K562 (cell line): ENCODE results near the gene SLC22A12. TPM values are rescaled to one million over a fixed set of nuclear protein-coding genes. Genes with fewer than 3 reads are reported as not detected.

Source experiments
- ATAC-seq: fragments of 200-7000 bp; cut with Tn5 transposase; 3 replicates; pipeline ENCODE4 v1.9.1; 2020; ENCODE audit warnings: moderate library complexity
- BruUV-seq: library from RNA; stranded (reverse); fragments of 400-500 nt; replicated peaks from 2 replicates; lab custom pipeline; 2021; lab: Mats Ljungman, UMichigan
- CTCF ChIA-PET: fragments of 300-600 bp; formaldehyde crosslinking; extraction: SDS; loops from one replicate; lab custom pipeline; 2021; ENCODE audit warnings: low intra/inter-chr PET ratio; lab: Yijun Ruan, JAX
- POLR2A ChIA-PET: fragments of 300-600, 350-650 bp; sonication (Branson Sonifier 250); formaldehyde crosslinking; extraction: SDS; loops from one replicate; lab custom pipeline; 2021; ENCODE audit warnings: antibody characterized with exemption, inconsistent platforms; lab: Yijun Ruan, JAX
- DNase-seq, 4 experiments: peaks; one replicate each; pipeline versions ENCODE4 v3.0.0 to v3.0.0-alpha.2; 2011 to 2018; ENCODE audit warnings: low spot score in 3 of 4, mixed read lengths in 3 of 4; ENCODE audit errors: extremely low read depth in 1 of 4
- FAIRE-seq: peaks from 2 replicates; lab custom pipeline; 2011; peaks lifted over from hg19 to GRCh38; lab: Jason Lieb, UNC
- H2AFZ ChIP-seq: 2 replicates; pipeline ENCODE4 v1.6.0; 2011; ENCODE audit warnings: low read depth, low read length, control low read depth, inconsistent platforms
- H3K27ac ChIP-seq: fragments of 200-600 bp; 3 replicates; pipeline ENCODE4 v1.8.0; 2011; ENCODE audit warnings: low read depth, mild to moderate bottlenecking, control low read depth, inconsistent platforms, low read length, moderate library complexity, mixed read lengths; ENCODE audit errors: extremely low read depth
- H3K27me3 ChIP-seq, 2 experiments: fragments of 300-600 bp in 1 of 2; 2 replicates in 1 of 2; 3 replicates in 1 of 2; pipeline versions ENCODE4 v1.6.0 to v1.8.0; 2011; ENCODE audit warnings: inconsistent platforms in 2 of 2, low read length in 2 of 2, mild to moderate bottlenecking in 1 of 2, mixed read lengths in 1 of 2, moderate library complexity in 1 of 2; ENCODE audit not compliant: control insufficient read depth in 2 of 2, insufficient read depth in 2 of 2
- H3K36me3 ChIP-seq: fragments of 300-600 bp; 3 replicates; pipeline ENCODE4 v1.8.0; 2011; ENCODE audit warnings: mild to moderate bottlenecking, low read length, inconsistent platforms; ENCODE audit not compliant: control insufficient read depth, insufficient read depth
- H3K4me1 ChIP-seq, 2 experiments: fragments of 200-600 bp in 1 of 2; replicated peaks in 1 of 2; 2 replicates in 1 of 2; 3 replicates in 1 of 2; pipeline versions ENCODE4 v1.5.1 to v1.8.0; 2011; ENCODE audit warnings: inconsistent platforms in 2 of 2, low read length in 2 of 2, mild to moderate bottlenecking in 1 of 2, mixed read lengths in 1 of 2, moderate library complexity in 1 of 2; ENCODE audit not compliant: control insufficient read depth in 2 of 2, insufficient read depth in 2 of 2
- H3K4me2 ChIP-seq: 2 replicates; pipeline ENCODE4 v1.6.1; 2011; ENCODE audit warnings: low read length, control low read depth, inconsistent platforms, mixed read lengths; ENCODE audit not compliant: insufficient read depth
- H3K4me3 ChIP-seq: fragments of 200-600 bp; sonication (generic), shearing (Covaris generic); 2 replicates; pipeline ENCODE4 v1.5.1; 2016; ENCODE audit warnings: control low read depth, inconsistent platforms
- H3K79me2 ChIP-seq: fragments of 200-600 bp; 3 replicates; pipeline ENCODE4 v1.8.0; 2011; ENCODE audit warnings: low read length, inconsistent platforms; ENCODE audit not compliant: control insufficient read depth, insufficient read depth
- H3K9ac ChIP-seq, 2 experiments: 2 replicates each; pipeline versions ENCODE4 v1.6.0 to v1.6.1; 2011; ENCODE audit warnings: low read depth in 2 of 2, low read length in 2 of 2, control low read depth in 1 of 2, inconsistent platforms in 1 of 2, mild to moderate bottlenecking in 1 of 2, mixed read lengths in 1 of 2; ENCODE audit not compliant: insufficient read depth in 1 of 2
- H3K9me1 ChIP-seq: one replicate; pipeline ENCODE4 v1.6.0; 2011; ENCODE audit warnings: inconsistent platforms, mild to moderate bottlenecking, low read length, moderate library complexity; ENCODE audit not compliant: control insufficient read depth, insufficient read depth
- H3K9me3 ChIP-seq: replicated peaks from 2 replicates; pipeline ENCODE4 v1.5.1; 2011; ENCODE audit warnings: low read depth, low read length, inconsistent platforms; ENCODE audit not compliant: control insufficient read depth, insufficient read depth
- H4K20me1 ChIP-seq: replicated peaks from 2 replicates; pipeline ENCODE4 v1.6.1; 2011; ENCODE audit warnings: low read length, inconsistent platforms, mixed read lengths; ENCODE audit not compliant: control insufficient read depth, insufficient read depth
- BRD9 ChIP-seq: fragments of 450-650 bp; IDR thresholded peaks from 2 replicates; pipeline ENCODE4 v1.6.1; 2018; ENCODE audit warnings: low read depth; ENCODE audit not compliant: partially characterized antibody
- CBX2 ChIP-seq: fragments of 200-600 bp; sonication (generic); IDR thresholded peaks from one replicate; pipeline ENCODE4 v1.6.1; 2012; ENCODE audit warnings: mild to moderate bottlenecking, low read length, inconsistent platforms; ENCODE audit not compliant: insufficient read depth, poor library complexity, severe bottlenecking
- CSDE1 ChIP-seq, 2 experiments: fragments of 450-650 bp; IDR thresholded peaks; 2 replicates each; pipeline ENCODE4 v1.6.1; 2016; ENCODE audit warnings: mild to moderate bottlenecking in 1 of 2
- ETV6 ChIP-seq, 3 experiments: fragments of 150-350 bp in 1 of 3; sonication (generic) in 1 of 3; formaldehyde crosslinking in 1 of 3; IDR thresholded peaks; 2 replicates each; pipeline versions ENCODE4 v1.6.1 to v1.8.0; 2014 to 2022; ENCODE audit warnings: borderline replicate concordance in 2 of 3, low read depth in 2 of 3, antibody characterized with exemption in 1 of 3, low read length in 1 of 3, mild to moderate bottlenecking in 1 of 3, missing genetic modification reagents in 1 of 3
- HCFC1 ChIP-seq: IDR thresholded peaks from 2 replicates; pipeline ENCODE4 v1.6.1; 2012; ENCODE audit warnings: low read depth, low read length, improper control_type of control experiment
- HNRNPK ChIP-seq: fragments of 200-400 bp; formaldehyde crosslinking; IDR thresholded peaks from one replicate; pipeline ENCODE4 v1.6.1; 2018; ENCODE audit warnings: mild to moderate bottlenecking, low read depth, low read length; ENCODE audit not compliant: poor library complexity, severe bottlenecking
- HOXB6 ChIP-seq: fragments of 250-450 bp; sonication (Bioruptor Pico); IDR thresholded peaks from 2 replicates; pipeline ENCODE4 v1.5.1; 2022; ENCODE audit warnings: mild to moderate bottlenecking, borderline replicate concordance
- L3MBTL2 ChIP-seq: fragments of 450-650 bp; IDR thresholded peaks from 2 replicates; pipeline ENCODE4 v1.6.1; 2016; ENCODE audit warnings: mild to moderate bottlenecking, moderate library complexity
- NFYB ChIP-seq: IDR thresholded peaks from 2 replicates; pipeline ENCODE4 v1.6.1; 2011; ENCODE audit warnings: mild to moderate bottlenecking, moderate library complexity; ENCODE audit not compliant: insufficient read length; ENCODE audit errors: extremely low read depth
- OTX1 ChIP-seq: fragments of 450-650 bp; formaldehyde crosslinking; IDR thresholded peaks from 2 replicates; pipeline ENCODE4 v1.4.0; 2022; ENCODE audit warnings: mild to moderate bottlenecking
- RBM39 ChIP-seq: fragments of 200-400 bp; formaldehyde crosslinking; optimal IDR thresholded peaks from 2 replicates; pipeline ENCODE3; 2018; ENCODE audit warnings: low read depth, low read length
- TCF7 ChIP-seq: sonication (generic); IDR thresholded peaks from 2 replicates; pipeline ENCODE4 v1.6.1; 2016; ENCODE audit warnings: antibody characterized with exemption, borderline replicate concordance
- TGIF2 ChIP-seq: sonication (generic); formaldehyde crosslinking; IDR thresholded peaks from 2 replicates; pipeline ENCODE4 v1.8.1; 2022; ENCODE audit warnings: mild to moderate bottlenecking, missing genetic modification reagents, moderate library complexity
- ZC3H11A ChIP-seq: IDR thresholded peaks from 2 replicates; pipeline ENCODE4 v1.6.1; 2012; ENCODE audit warnings: low read depth, low read length, improper control_type of control experiment
- ZNF217 ChIP-seq: sonication (generic); formaldehyde crosslinking; IDR thresholded peaks from 2 replicates; pipeline ENCODE4 v1.8.0; 2022; ENCODE audit warnings: mild to moderate bottlenecking, missing genetic modification reagents
- ZNF263 ChIP-seq: sonication (generic); formaldehyde crosslinking; IDR thresholded peaks from 2 replicates; pipeline ENCODE4 v1.8.0; 2022; ENCODE audit warnings: mild to moderate bottlenecking, missing genetic modification reagents, borderline replicate concordance
- WGBS: fragments of 100-300 bp; shearing (Covaris generic); methylation state at CpG from one replicate; pipeline ENCODE4 v1.1.6; 2016; ENCODE audit warnings: low coverage, mixed read lengths; ENCODE audit not compliant: insufficient coverage; ENCODE audit errors: missing lambda C conversion rate; 5-methylcytosine and 5-hydroxymethylcytosine counted together
- in situ Hi-C: fragments of 300-500 bp; cut with MboI; formaldehyde crosslinking; loops from 4 replicates; pipeline ENCODE4 v1.15.0; 2018; ENCODE audit warnings: inconsistent platforms, mixed read lengths
- intact Hi-C: fragments of 100-400 bp; cut with micrococcal nuclease; formaldehyde crosslinking; loops from 2 replicates; pipeline ENCODE4 v1.14.2; 2022
- polyA plus RNA-seq, 8 experiments: library from polyadenylated mRNA; depleted of rRNA in 4 of 8; stranded (reverse) in 5 of 8; unstranded in 3 of 8; fragments of >200 nt; fragmentation: Nextera tagmentation in 2 of 8; fragmentation: Illumina TruSeq in 1 of 8; extraction: Ambion mirVana in 2 of 8; extraction: Trizol in 1 of 8; gene quantifications; 2 replicates each; pipeline versions ENCODE4 v1.2.1 to v1.2.3, GENCODE V29; 2011 to 2014; ENCODE audit warnings: inconsistent platforms in 1 of 8, missing spikeins in 1 of 8
- total RNA-seq, 7 experiments: library from RNA; depleted of rRNA in 6 of 7; stranded (reverse); fragments of >200 nt in 6 of 7; fragmentation: Illumina TruSeq in 2 of 7; extraction: Trizol in 2 of 7; gene quantifications; 2 replicates each; pipeline versions ENCODE4 v1.2.1 to v1.2.3, GENCODE V29; 2011 to 2021; ENCODE audit warnings: low replicate concordance in 1 of 7
- TF ChIP-seq, protein P1 (sequence below): fragments of 200-800 bp; sonication (Bioruptor generic); IDR thresholded peaks from 2 replicates; pipeline ENCODE4 v1.6.1; 2016; ENCODE audit warnings: missing genetic modification characterization, missing compliant biosample characterization

The SLC22A12 gene
- total and polyA plus RNA-seq, 9 of the 15 experiments (the other 6 are each of a cell fraction or from before 2014, with no cell fraction given): not detected

DNA sequence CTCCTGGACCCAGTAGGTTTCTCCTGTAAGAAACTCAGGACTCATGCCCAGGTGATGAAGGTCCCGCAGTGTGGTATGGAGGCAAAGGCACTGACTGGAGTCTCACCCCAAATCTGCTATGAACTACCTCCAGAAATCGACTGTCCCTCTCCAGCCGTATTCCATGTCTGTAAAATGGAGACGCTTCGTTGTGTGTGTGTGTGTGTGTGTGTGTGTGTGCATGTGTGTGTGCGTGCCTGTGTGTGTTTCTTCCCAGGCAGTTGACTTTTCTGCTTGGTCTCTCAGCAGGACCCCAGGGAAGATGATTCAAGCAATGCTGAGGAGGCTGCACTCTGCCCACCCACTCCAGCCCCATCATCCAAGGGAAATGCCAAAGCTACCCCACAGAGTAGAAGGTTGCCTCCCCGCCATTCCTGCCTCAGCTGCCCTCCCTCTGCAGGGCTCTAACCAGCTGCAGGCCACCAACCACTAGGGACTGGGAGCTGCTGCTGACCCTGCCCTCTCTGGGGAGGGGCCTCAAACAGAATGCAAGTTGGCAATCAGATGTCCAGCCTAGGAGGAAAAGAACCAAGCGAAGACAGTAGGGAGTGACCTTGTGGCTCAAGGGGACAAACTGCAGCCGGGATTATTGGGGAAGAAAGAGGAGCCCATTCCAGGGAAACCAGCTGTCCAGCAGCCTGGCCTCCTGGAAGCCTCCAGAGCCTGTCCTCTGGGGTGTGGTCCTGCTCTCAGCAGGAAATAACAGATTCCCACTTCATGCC, 56.2 kb downstream of the SLC22A12 start:
- no peaks in the 10 kb centered on the region for H3K36me3 ChIP-seq
- in situ Hi-C loops (no loop called here), intact Hi-C loops (loop anchor here (5.0 kb wide), 1 partner anchor 290 kb away; the partner anchor contains the start of gene RPS6KA4)
- FAIRE-seq (no peak), ATAC-seq (no peak)
- CTCF ChIA-PET: no interaction called here
- H3K4me3 ChIP-seq: no peak overlapping the region
- BruUV-seq: no TSS peak
- H4K20me1 ChIP-seq: peaks cover 7% of the 10 kb centered on the region; the same call in 1 of the 2 replicates
- no peak overlapping the region for H3K9ac ChIP-seq
- H3K27me3 ChIP-seq: peaks cover 4 to 58% of the 10 kb centered on the region in 2 experiments; a peak in 4 of 5 replicates
- H3K9me1 ChIP-seq: no peaks in the 10 kb centered on the region
- POLR2A ChIA-PET: interaction anchor here (0.9 to 2.6 kb wide), 4 partner anchors 12 to 117 kb away, joined by 4 to 6 read pairs (median 6); no protein-coding TSS in a partner anchor
- no peak overlapping the region for H2AFZ ChIP-seq
- H3K4me1 ChIP-seq: peaks cover 0 to 19% of the 10 kb centered on the region in 2 experiments; a peak in 3 of 5 replicates
- WGBS: 5% methylated on average over 9 of the region's 9 CpGs
- H3K27ac ChIP-seq: no peak overlapping the region
- H3K4me2 ChIP-seq: no peak overlapping the region
- TF ChIP-seq HNRNPK (no peak), ZNF217 (CRISPR knock-in tag) (no peak), L3MBTL2 (no peak), CSDE1 (IDR thresholded peaks at IDR 0.05) (no peak), HCFC1 (no peak), HOXB6 (CRISPR knock-in tag) (no peak), ZC3H11A (no peak), OTX1 (CRISPR knock-in tag) (no peak), ZNF263 (CRISPR knock-in tag) (no peak), RBM39 (no peak), TGIF2 (CRISPR knock-in tag) (no peak), NFYB (no peak), CBX2 (no peak), TCF7 (no peak), BRD9 (no peak), ETV6 (IDR thresholded peaks at IDR 0.05; ENCODE audit: borderline replicate concordance in 1 of 2, low read depth in 2 of 2, low read length in 1 of 2) (no peak), ETV6 (CRISPR knock-in tag; IDR thresholded peaks at IDR 0.05; ENCODE audit: borderline replicate concordance) (no peak)
- TF ChIP-seq, protein P1, sequence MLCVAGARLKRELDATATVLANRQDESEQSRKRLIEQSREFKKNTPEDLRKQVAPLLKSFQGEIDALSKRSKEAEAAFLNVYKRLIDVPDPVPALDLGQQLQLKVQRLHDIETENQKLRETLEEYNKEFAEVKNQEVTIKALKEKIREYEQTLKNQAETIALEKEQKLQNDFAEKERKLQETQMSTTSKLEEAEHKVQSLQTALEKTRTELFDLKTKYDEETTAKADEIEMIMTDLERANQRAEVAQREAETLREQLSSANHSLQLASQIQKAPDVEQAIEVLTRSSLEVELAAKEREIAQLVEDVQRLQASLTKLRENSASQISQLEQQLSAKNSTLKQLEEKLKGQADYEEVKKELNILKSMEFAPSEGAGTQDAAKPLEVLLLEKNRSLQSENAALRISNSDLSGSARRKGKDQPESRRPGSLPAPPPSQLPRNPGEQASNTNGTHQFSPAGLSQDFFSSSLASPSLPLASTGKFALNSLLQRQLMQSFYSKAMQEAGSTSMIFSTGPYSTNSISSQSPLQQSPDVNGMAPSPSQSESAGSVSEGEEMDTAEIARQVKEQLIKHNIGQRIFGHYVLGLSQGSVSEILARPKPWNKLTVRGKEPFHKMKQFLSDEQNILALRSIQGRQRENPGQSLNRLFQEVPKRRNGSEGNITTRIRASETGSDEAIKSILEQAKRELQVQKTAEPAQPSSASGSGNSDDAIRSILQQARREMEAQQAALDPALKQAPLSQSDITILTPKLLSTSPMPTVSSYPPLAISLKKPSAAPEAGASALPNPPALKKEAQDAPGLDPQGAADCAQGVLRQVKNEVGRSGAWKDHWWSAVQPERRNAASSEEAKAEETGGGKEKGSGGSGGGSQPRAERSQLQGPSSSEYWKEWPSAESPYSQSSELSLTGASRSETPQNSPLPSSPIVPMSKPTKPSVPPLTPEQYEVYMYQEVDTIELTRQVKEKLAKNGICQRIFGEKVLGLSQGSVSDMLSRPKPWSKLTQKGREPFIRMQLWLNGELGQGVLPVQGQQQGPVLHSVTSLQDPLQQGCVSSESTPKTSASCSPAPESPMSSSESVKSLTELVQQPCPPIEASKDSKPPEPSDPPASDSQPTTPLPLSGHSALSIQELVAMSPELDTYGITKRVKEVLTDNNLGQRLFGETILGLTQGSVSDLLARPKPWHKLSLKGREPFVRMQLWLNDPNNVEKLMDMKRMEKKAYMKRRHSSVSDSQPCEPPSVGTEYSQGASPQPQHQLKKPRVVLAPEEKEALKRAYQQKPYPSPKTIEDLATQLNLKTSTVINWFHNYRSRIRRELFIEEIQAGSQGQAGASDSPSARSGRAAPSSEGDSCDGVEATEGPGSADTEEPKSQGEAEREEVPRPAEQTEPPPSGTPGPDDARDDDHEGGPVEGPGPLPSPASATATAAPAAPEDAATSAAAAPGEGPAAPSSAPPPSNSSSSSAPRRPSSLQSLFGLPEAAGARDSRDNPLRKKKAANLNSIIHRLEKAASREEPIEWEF: no peak
- TF ChIP-seq, all 486 proteins: peak for 0
- Histone ChIP-seq H3K79me2 (no peaks in the 10 kb centered on the region), H3K9me3 (no peaks in the 10 kb centered on the region)
- no peak for DNase-seq
